HG03196 (cell line): Measurements from ENCODE around the gene U2AF2.

ENCODE experiments used
- ATAC-seq: cut with Tn5 transposase; IDR thresholded peaks from one replicate; pipeline ENCODE4 v1.9.1; 2021; ENCODE audit not compliant: unreplicated experiment

The U2AF2 gene

DNA sequence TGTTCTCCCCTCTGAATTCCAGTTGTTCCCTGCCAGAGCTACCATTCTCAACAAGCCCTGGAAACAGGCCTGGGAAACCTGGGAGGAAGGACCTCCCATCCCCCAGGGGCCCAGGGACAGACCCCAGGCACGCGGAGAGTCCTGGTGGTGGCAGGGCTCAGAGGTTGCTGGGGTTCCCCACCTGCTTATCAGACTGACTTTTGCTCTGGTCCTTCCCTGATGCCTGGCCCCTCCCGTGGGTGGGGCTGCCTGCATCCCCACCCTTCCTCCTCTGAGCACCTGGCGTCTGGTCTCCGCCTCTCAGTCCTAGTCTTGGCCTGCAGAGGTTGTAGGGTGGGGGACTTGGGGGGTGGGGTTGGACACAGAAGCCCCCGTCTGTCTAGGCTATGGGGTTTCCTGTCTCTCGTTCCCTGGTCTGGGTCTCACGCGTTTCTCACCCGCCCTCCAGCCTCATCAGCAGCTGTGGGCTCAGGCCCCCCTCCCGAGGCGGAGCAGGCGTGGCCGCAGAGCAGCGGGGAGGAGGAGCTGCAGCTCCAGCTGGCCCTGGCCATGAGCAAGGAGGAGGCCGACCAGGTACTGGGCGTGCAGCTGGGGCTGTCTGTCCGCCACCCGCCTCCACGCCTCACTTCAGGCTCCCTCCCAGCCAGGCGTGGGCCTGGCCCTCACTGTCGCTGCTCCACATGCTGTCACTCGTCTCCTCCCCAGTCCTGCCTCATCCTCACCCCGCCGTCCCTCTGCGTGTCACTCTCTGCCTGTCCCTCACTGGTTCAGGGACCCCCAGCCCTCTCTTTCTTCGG, 33.8 kb downstream of the U2AF2 start:
- ATAC-seq, result no peak

DNA sequence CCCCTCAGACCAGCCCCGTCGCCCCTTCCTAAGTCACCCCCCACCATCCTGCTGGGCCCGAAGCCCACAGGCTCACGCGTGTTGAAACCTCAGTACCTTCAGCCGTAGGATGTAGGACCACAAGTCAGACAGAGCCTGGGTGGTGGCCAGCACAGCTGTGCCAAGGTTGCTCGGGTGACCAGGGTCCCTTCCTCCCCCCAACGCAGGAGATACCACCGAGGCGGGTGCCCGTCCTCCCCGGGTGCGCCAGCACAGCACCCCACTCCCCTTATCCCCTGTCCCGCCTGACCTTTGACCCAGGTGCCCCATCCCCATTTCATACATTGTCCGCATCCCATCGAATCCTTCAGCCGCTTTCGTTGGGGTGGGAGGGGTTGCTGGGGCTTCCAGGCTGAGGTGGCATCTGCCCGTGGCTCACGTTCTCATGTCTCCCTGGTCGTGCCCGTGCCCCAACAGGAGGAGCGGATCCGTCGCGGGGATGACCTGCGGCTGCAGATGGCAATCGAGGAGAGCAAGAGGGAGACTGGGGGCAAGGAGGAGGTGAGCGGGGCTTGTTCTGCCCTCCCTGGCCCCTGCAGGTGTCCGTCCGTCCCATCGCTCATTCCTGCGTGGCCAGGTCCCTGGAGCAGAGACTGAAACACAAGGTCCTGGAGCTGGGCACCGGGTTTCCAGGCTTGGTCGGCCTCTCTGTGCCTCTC, 34.7 kb downstream of the U2AF2 start:
- no peak for ATAC-seq

DNA sequence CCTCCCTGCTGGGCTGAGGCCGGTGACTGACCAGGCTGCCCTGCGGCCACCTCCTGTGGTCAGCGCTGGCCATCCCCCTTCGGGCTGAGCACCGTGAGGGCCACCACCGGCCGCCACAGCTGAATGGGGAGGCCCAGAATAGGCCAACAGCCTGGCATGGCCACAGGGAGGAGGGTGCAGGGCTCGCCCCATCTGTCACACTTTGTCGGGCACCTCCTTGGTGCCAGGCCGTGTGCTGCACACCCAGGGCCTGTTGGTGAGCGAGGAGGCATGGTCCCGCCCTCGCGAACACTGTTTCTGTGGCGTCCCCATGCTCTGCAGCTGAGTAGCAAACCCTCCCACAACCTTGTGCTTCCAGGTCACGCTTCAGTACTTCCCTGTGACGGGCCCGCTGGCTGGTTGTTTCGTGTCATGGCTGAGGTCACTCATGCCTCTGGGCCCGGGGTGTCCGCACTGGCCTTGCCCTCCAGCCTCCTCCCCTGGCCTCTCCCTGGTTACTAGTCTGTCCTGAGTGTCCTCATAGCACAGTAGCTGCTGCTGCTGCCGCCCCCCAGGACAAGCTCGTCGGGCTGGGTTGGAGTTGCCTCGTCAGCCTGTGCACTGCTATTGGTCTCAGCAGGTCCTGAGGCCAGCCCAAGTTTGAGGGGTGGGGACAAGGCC, 35.4 kb downstream of the U2AF2 start:
- ATAC-seq, result no peak

DNA sequence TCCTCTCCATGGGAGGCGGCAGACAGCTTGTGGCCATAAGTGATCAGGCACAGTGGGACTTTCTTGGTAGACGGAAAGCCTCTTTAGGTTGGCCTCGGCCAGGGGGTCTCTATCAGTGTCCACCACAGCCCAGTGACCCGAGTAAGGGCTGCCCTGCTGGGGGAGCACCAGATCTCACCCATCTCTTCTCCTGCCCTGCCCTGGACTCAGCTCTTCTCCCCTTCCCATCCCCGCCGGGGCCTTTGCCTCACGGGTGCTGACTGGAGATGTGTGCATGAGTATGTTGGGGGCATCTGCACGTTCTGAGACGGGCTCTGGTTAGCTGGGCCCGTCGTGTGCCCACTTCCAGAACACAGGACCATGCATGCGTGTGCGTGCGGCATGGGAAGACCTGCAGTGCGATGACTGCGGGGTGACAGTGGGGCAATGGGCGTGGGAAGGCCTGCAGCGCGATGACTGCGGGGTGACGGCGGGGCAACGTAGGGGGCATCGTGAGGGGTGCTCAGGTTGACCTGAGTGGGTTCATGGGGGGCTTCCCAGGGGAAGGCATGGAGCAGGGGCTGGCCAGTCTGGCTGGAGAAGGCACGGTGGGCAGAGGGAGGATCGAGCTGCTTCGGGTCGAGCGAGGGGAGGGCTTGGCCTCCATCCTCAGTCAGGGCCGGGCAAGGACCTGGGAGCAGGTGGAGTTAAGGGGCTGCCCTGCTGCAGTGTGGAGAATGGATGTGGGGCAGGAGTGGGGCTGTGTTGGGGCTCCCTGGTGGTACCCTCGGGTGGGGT, 36.1 kb downstream of the U2AF2 start:
- ATAC-seq, result no peak

DNA sequence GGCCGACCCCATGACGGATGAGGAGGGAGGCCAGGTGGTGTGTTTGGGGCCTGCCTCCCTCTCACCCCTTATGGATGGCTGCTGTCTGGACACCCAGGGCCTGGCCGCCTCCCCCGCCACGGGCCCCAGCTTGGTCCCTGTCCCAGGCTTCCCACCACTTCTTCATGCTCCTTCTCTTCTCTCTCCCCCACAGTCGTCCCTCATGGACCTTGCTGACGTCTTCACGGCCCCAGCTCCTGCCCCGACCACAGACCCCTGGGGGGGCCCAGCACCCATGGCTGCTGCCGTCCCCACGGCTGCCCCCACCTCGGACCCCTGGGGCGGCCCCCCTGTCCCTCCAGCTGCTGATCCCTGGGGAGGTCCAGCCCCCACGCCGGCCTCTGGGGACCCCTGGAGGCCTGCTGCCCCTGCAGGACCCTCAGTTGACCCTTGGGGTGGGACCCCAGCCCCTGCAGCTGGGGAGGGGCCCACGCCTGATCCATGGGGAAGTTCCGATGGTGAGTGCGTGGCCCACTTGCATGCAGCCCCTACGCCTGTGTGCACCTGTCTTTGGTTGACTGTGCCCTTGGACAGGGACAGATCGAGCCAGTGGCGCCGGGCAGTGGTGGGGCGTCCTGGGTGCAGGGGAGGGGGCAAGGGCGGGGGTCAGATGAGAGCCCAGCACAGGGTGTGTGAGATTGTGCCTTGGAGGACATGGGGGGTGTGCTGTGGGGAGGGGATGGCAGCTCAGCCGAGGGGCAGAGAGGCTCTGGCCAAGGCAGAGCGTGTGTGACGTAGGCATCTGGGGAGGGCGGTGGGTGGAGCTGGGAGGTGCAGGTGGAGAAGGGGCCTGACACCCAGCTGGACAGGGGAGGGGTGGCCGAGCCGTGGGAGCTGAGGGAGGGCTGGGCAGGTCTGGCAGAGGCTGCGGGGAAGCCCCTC, 37.0 kb downstream of the U2AF2 start:
- ATAC-seq, result no peak

DNA sequence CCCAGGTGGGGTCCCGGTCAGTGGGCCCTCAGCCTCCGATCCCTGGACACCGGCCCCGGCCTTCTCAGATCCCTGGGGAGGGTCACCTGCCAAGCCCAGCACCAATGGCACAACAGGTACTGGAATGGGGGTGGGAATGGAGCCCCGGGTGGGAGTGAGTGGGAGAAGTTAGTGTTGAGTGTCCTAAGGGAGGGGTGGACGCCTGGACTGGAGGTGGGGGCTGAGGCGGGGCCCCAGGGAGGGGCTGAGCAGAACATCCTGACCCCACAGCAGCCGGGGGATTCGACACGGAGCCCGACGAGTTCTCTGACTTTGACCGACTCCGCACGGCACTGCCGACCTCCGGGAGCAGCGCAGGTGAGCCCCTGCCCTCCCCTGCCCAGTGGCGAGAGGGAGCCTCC, 37.8 kb downstream of the U2AF2 start:
- no peak for ATAC-seq

DNA sequence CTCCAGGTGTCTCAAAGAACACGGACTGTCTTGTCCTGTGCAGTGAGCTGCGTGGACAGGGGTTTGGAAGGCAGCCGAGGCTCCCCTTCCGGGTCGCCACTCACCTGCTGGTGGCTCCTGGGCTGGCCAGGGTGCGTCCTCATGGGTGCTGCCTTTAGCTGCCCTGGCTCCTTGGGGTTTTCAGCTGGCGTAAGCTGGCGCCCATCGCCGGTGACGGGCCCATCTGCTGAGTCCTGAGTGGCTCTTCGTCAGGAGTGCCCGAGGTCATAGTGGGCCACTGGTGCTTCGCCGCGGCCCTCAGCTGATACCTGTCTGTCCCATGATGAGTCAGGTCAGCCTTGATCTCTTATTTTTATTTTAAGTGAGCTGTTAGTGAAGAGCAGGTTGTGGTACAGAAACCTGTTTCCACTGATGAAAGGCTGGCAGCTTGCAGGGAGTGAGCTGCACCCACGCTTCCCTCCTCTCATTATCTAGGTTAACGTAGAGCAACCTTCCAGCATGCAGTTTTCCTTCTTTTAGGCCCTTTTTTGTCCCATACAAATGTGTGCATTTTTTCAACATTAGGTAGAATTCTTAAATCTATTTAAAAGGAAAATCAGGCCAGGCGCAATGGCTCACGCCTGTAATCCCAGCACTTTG, 38.6 kb downstream of the U2AF2 start:
- ATAC-seq, result no peak

DNA sequence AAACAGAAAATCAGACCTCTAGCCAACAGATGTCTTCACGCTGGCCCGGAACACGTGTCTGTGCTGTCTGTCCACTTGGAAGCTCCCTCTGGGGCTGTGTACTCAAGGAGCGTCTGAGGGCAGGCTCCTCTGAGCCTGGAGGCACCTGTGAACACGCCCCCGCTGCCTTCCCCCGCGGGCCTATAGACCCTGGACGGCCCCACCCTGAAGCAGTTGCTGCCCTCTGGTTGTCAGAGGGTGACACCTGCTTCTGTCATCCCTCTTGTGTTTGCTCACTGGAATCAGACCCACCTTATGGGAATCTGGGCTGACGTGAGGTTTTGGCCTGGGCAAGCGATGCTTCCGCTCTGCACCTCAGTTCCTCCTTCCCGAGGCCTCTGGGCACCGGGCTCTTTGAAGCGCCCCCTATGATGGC, 39.4 kb downstream of the U2AF2 start:
- ATAC-seq, result no peak

DNA sequence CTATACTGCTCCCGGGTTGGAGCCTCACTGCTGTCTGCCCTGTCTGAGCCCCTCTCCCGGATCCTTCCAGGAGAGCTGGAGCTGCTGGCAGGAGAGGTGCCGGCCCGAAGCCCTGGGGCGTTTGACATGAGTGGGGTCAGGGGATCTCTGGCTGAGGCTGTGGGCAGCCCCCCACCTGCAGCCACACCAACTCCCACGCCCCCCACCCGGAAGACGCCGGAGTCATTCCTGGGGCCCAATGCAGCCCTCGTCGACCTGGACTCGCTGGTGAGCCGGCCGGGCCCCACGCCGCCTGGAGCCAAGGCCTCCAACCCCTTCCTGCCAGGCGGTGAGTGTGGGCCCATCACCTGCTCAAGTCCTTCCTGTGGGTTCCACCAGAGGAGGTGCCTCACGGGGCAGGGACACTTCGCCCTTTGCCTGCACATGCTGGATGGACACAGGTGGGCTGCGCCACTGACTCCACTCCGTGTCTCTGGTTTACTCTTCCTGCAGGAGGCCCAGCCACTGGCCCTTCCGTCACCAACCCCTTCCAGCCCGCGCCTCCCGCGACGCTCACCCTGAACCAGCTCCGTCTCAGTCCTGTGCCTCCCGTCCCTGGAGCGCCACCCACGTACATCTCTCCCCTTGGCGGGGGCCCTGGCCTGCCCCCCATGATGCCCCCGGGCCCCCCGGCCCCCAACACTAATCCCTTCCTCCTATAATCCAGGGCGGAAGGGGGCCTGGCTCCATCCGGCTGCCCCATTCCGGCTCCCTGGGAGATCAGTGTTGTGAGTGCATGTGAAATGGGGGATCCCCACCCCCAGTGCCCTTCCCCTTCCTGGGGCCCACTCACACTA, 40.0 kb downstream of the U2AF2 start:
- ATAC-seq, result no peak

DNA sequence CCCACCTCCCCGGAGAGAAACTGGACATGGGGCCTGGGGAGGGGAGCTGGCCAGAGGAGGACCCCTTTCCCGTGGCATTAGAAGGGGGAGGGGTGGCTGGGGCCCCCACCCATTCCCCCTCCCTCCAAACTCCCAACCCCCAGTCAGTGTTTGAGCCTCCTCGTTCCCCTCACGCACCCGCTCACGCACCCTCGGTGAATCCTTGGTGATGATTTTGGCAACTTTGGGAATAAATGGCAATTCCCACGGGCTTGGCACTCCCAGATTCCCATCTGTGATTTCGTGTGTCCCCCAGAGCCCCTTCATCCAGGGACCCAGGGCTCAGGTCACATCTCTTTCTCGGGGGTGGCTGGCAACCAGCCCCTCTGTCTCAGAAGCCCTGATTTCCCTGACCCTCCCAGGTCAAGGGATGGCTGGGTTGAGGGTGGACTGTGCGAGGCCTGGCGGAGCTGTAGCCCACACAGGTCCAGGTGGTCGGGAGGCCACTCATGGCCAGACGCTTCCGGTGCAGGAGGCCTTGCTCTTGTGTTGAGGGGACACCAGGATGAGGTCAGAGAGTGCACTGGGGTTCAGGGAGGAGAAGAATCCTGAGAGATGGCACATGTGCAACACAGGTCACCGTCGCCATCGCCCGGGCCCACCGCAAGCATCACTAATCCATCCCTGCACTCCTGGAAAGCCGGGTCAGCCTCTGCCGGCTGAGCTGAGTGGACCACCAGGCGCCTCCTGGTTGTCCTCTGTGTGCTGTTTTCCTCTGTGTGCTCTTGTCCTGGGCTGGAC, 40.9 kb downstream of the U2AF2 start:
- ATAC-seq, result no peak

DNA sequence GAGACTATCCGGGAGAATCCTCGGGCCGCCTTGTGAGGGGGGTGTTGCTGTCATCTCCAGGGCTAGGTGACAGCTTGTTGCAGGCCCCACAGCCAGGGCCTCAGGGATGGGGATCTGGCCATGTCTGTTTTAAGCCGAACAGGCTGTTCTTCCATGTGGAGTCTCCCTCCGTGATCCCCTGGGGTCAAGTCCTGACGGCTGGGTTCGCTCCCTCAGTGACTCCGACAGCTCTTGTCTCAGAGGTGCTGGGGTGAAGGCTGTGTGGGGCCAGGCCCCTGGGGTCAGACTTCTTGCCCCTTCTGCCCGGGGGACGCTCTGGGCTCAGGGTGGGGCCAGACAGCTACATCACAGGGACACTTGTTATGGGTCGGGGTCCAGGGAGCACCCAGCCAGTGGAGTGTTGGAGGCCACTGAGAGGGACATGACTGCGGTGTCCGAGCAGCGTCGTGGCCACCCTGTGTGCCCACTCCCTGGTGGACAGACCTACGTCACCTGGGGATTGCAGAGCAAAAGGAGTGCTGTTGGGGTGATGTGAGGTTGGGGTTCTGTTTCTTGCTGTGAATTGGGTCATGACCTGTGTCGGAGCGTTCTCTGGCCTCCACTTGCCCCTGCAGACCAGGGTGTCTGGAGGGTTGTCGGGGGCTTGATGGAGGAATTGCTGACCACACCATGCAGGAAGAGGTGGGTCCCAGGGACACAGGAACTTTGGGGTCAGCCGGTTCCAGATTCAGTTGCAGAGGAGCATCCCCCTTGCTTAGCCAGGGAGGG, 41.6 kb downstream of the U2AF2 start:
- no peak for ATAC-seq

DNA sequence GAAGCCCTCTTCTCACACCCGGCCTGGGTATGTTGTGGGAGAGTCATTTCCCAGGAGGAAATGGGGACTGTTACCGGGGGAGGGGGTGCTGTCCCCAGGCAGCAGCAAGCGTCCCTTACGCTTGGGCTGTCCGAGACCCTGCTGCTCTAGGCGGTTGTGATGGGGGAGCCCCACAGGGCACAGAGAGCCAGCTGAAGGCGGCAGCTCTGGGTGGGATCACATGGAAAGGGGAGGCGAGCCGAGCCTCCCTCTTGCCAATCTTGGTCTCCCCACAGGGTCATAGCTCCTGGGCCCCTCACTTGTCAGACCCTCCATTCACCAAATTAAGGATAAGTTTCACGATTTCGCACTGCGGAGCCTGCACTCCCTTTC, 42.2 kb downstream of the U2AF2 start:
- ATAC-seq, result no peak

DNA sequence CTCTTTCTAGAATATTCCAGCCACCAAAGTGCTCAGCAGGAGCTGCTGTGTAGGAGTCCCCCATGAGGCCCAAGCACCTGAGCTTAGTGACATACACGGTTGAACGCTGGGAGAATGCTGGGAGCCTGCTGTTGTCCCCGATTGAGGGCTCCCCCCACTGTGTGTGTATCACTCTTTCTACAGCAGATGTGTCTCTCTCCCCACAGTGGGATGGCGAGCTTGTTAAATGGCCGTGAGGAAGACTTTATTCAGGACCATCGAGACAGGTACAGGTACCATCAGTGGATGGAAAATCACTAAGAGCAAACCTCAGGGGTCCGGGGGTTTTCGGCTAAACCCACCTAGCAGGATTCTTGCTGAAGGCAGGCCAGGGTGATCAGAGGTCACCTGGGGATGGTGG, 42.9 kb downstream of the U2AF2 start:
- no peak for ATAC-seq

DNA sequence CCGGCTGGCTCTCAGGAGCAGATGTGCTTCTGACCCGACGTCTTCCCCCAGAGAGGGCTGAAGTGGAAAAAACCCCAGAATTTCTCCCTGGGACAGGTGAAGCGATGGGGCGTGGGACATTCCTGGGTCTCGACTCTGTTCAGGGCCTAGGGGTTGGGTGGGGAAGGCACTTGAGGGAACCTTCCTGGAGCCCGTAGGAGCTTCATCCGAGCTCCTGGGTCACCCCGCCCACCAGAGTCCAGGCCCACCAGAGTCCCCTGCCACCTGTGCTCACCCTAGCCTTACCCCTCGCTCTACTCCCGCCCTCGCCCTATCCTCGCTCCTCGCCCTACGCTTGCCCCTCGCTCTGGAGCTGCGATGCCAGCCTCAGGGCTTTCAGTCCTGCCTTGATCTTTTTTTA, 43.4 kb downstream of the U2AF2 start:
- no peak for ATAC-seq

DNA sequence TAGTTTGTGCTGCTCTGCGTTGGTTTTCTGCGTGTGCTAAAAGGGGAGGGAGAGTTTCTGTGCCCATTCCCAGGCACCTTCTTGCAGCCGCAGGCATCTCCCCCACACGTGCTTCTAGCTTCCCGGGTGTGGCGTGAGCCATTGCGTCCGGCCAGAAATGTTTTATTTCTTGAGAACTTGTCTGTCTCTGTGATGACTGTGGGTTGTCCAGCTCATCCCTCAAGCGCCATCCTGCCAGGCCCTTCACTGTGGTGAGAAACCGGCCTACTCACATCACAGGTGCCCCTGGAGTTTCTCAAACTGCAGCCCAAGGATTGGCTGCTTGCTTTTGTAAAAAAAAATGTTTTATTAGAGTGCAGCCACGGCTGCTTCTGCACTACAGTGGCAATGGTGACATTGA, 44.4 kb downstream of the U2AF2 start:
- ATAC-seq, result no peak

DNA sequence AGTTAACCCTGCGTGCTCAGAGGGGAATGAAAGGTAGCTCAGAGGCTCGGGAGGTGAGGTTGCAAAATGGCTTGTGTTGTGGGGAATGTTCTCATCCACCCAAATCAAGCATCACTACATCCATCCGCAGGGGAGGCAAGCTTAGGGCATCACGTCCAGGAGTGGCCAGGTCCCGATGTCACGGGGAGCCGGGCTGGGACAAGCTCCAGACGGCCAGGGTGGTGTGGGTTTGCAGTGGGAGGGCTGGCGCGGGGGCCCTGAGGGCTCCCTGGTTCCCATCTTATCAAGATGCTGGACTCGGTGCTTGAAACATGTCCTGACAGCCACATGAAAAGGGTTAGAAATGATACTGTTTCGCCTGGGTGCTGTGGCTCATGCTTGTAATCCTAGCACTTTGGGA, 46.0 kb downstream of the U2AF2 start:
- no peak for ATAC-seq

DNA sequence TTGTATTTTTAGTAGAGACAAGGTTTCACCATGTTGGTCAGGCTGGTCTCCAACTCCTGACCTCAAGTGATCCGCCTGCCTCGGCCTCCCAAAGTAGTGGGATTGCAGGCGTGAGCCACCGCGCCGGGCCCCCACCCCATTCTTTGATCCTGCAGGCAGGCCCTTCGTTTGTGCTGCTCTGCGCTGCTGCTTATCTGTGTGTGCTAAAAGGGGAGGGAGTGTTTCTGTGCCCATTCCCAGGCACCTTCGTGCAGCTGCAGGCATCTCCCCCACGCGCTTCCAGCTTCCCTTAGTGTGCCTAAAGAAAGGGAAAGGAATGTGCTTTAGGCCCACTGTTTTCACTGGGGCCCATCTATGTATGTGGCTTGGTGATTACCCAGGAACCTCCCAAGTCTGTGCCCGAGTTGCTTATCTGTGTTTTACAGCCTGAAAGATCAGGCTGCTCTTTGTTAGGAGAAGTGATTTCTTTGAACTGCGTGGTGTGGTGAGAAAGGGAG, 47.3 kb downstream of the U2AF2 start:
- ATAC-seq, result no peak
